ENCODE measurements around the gene FCER1G. TPM values are rescaled to one million over a fixed set of nuclear protein-coding genes. Genes with fewer than 3 reads are reported as not detected.

Gene FCER1G
- total and polyA plus RNA-seq, 2 of the 8 experiments (the other 6 are each of a cell fraction or from before 2014, with no cell fraction given) = 1.6 TPM; not detected in 1

GRCh38 chr1:161175771-161176453, 39.2 kb upstream of the FCER1G start (continued):
- TF ChIP-seq CHD7 (IDR thresholded peaks at IDR 0.05; ENCODE audit: insufficient replicate concordance, low read length) (no peak), ASH2L (IDR thresholded peaks at IDR 0.05; ENCODE audit: low read length) (no peak), BCL11A (IDR thresholded peaks at IDR 0.05; ENCODE audit: low read depth in 2 of 2, low read length in 2 of 2) (no peak), CHD2 (IDR thresholded peaks at IDR 0.05; ENCODE audit: low read length) (no peak), USF2 (IDR thresholded peaks at IDR 0.05; ENCODE audit: low read length) (no peak), FOSL1 (IDR thresholded peaks at IDR 0.05; ENCODE audit: insufficient read depth, low read depth, low read length) (no peak), CBX5 (IDR thresholded peaks at IDR 0.05; ENCODE audit: low read depth, low read length) (no peak), SAP30 (IDR thresholded peaks at IDR 0.05; ENCODE audit: insufficient read depth, insufficient replicate concordance, low read length) (no peak), SIX5 (IDR thresholded peaks at IDR 0.05; ENCODE audit: low read depth, low read length) (no peak), SRF (IDR thresholded peaks at IDR 0.05; ENCODE audit: low read depth, low read length) (no peak)
